GM18519 (cell line): ENCODE measurements around the gene CFAP251.

Experiments
- ATAC-seq: cut with Tn5 transposase; IDR thresholded peaks from one replicate; pipeline ENCODE4 v1.9.1; 2021; ENCODE audit warnings: mild to moderate bottlenecking, moderate library complexity; ENCODE audit not compliant: unreplicated experiment, low FRiP score

The CFAP251 gene

DNA sequence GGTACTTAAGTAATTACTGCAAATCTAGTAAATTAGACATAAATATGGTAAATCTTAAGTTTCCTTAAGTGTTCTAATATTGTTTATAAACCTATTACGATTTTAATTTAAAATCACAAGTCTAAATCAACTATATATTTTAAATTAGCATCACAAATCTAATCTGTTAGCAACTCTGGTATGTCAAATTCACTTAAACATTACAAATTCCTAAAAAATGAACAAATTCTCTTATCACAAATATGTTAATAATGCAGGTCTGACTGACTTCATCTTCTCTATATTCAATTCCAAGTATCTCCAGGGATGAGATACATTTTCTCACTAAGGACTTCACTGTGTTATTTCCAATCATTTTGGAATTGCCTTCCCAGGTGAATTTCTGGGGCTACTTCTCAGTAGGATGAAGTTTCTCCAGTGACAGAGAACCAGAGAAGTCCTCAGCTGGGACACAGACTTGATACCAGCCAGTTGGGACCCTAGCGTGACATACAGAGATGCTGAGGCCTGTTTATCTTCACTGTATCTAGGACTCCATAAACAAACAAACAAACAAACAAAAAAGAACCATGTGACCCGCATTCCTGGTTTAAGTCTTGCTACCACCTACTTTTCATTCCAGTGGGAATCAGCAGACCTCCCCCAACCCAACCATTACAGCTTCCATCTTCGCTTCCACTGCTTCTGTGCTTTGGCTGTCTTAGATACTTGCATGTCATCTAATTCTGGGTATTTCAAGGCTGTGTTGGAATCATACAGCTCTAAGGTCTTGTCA, 21.8 kb downstream of the CFAP251 start:
- no peak for ATAC-seq

DNA sequence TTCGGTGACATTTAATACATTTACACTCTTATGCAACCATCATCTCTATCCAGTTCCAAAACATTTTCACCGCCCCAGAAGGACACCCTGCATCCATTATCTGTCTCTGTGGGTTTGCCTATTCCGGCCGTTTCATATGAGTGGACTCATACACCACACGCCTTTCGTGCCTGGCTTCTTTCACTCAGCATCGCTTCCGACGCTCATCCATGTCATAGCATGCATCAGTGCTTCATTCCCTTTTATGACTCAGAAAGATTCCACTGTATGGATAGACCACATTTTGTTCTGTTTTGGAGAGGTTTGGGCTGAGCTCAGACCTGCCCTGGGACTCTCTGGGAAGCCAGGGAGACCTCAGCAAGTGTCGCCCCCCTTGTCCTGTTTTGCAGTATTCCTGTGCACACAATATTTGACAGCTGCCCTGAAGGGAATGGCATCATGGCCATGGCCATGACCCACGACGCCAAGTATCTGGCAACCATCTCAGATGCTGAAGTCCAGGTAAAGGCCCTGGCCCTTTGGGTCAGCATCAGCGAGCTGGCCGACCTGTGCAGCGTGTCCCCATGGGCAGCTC, 23.8 kb downstream of the CFAP251 start:
- ATAC-seq, result no peak

DNA sequence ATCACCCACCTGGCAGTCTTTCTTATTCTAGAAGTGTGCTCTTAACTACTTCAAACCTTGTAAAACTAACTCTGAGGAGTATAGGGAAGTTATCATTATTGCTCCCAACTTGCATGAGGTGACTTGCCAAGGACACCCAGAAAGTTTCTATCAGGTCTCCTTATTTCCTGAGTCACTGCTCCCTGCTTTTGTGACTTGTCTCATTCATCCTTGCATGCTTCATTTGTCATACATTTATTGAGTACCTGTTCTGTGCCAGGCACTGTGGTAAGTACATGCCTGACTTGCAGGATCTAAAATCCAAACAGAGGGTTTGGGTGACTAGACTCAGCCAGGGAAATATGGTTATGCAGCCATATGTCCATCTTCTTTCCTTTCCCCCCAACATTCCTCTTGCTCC, 25.5 kb downstream of the CFAP251 start:
- ATAC-seq, result no peak

DNA sequence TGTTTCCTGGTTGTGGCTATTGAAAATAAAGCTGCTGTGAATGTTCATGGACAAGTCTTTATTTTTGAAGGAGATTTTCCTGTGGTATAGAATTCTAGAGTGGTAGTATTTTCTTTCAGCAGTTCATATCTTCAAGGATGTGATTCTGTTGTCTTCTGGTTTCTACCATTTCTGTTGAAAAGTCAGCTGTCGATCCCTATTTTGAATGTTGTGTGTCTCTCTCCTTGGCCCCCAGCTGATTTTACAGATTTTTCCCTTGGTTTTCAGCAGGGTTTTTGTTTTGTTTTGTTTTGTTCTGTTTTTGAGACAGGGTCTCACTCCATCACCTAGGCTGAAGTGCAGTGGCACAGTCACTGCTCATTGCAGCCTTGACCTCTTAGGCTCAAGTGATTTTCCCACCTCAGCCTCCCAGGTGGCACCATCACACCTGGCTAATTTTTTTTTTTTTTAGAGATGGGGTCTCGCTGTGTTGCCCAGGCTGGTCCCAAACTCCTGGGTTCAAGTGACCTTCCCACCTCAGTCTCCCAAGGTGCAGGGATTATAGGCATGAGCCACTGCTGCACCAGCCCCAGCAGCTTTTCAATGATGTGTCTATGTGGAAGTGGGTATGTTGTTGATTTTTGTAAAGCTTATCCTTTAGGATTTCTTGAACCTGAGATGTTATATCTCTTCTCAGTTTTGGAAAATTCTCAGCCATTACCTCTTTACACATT, 28.1 kb downstream of the CFAP251 start:
- no peak for ATAC-seq

DNA sequence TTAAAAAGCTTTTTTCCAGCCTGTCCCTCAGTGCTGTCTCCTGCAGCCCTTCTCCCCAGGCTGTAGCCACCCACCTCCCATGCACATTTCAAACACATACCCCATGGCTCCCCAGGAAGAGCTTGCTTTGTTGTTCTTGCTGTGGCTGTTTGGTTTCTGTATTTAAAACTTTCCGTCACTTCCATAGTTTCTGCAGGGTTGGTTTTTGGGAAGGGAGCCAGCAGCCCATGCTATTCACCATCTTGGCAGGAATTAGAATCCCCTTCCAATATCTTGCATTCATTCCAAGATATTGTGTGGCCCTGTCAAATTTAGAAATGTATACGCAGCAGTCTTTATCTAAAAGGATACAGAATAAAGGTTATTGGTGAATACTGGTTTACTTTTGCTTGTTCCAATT, 29.6 kb downstream of the CFAP251 start:
- ATAC-seq, result no peak

DNA sequence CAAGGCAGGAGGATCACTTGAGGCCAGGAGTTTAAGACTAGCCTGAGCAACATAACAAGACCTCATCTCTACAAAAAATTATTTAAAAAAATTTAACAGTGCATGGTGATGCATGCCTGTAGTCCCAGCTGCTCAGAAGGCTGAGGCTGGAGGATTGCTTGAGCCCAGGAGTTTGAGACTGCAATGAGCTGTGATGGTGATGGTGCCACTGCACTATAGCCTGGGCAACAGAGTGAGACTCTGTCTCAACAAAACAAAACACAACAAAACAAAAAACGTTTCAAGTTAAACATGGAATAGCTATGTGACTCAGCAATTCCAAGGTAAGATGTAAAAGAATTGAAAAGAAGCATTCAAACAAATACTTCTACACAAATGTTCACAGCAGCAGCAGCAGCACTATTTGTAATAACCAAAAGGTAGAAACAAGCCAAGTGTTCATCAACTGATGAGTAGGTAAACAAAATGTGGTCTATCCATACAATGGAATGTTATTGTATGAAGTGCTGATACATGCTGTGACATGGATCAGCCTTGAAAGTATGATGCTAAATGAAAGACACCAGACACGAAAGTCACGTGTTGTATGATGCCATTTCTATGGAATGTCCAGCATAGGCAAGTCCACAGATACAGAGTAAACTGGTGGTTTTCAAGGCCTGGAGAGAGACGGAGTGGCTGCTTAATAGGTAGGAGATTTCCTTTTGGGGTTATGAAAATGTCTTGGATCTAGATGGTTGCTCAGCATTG, 31.4 kb downstream of the CFAP251 start:
- ATAC-seq, result no peak

DNA sequence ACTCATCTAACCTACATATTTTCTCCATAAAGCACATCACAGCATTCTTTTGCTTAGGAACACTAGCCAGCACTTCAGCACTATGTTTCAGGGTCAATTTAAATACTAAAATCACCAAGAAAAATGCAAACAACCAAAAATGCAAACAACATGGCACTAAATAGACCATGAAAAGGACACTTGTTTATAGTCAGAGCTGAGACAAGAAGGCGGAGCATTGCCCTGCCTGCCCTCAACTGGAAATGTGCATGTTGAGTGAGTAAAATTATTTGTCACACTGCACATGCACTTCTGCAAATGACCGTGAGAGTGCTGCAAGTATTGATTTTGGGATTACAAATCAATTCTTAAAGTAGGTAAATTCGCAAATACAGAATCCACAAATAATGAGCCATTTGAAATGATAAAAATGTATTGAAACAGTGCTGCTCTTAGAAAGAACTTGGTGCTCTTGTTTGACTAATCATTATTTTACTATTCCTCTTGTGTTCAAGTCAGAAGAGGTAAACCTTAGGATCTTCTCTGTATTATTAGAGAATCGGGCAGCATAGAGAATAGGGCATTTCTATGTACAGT, 34.8 kb downstream of the CFAP251 start:
- ATAC-seq, result no peak

DNA sequence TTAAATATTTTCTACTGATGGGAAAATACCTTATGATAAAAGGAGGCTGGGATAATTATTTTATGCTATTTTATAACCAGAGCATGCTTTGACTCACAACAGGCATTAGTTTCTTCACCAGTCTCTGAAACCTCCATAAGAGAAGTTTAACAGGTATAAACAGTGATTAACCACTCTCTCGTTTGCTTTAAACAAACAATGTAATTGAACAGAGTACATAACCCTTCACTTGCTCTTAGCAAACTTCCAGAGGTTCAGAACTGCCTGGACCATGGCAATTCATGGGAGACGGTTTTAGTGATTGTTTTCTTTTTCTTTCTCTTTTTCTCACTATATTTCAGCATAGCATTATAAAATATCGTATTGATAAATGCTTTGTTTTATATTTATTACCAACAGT, 35.3 kb downstream of the CFAP251 start:
- no peak for ATAC-seq

DNA sequence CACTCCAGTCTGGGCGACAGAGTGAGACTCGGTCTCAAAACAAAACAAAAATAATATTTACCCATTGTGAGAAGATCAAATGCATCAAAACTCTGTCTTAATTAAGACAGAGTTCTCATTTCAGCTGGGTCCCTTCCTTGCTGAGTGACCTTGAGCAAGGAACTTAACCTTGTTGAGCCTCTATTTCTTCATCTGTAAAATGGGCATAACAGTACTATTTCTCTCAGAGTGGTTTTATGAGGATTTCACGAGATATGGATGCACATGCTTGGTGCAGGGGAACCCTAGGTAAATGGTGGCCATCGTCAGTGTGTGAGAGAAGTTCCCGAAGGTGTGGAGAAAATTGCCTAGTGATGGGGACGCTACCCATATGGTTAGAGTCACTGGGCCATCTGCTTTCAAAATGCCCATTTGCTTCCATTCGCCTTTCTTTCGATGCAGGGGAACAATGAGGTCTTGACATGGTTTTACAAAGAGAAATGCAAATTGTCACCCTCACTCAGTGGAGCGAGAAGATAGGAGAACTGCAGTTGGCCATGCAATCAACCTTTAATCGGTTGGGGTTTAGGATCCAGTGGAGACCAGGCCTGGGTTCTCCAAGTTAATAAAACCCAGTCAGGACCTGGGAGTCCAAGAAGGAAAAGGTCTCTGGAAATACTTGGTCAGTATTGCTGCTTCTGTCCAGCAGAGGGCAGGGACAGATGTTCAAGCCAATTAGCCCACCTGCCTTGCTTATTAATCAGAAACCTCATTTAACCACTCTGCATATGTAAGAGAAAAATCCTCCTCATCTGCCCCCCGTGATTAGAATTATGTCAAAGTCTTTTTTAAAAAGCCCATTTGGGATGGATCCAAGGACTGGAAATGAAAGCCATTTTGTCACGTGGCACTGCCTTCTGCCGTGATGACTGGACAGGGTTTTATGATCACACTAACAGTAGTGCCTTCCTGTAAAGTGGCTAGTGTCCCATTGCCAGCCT, 37.2 kb downstream of the CFAP251 start:
- ATAC-seq, result no peak

DNA sequence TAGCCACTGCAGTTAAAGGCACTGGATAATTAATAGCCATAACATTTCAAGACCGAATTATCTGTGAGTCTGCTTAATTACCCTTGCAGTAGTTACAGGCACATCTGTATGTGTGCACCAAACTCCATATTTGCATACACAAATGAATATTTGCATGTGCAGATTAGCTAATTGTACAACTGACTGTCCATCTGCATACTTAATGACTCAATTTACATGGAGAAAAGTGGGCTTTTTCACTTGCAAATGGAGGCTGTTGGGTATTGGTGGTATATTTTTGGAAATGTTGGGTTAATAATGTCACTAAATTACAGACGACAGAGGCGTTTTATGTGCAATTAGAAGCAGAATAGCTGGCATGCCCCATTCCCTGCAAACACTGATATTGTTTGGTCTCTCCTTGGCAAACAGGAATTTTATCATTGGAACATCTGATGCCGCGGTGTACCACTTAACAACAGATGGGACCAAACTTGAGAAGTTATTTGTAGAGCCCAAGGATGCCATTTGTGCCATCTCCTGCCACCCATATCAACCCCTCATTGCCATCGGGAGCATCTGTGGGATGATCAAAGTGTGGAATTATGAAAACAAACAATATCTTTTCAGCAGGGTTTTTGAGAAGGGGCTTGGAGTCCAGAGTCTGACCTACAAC, 39.6 kb downstream of the CFAP251 start:
- ATAC-seq, result no peak

DNA sequence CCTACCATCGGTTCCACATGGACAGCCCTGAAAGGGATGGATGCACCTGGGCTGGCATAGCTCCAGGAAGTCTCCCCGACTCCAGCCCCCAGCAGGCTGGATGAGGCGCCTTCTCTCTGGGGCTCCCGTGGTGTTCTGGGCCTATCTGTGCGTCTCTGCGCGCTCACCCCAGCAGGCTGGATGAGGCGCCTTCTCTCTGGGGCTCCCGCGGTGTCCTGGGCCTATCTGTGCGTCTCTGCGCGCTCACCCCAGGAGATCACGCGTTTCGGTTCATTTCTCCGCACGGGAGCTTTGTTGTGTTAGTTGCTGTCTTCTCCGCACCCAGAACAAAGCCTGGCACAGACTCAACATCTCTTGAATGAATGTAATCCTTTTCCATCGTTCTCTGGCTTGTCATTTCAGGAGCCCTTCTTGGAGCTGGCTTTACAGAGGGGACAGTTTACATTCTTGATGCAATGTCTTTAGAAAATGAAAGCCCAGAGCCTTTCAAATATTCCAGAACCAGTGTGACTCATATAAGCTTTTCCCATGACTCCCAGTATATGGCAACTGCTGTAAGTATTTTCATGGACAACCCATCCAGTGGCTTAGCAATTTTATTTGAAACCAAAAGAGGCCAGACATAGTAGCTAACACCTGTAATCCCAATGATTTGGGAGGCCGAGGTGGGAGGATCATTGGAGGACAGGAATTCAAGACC, 40.3 kb downstream of the CFAP251 start:
- ATAC-seq, result no peak

DNA sequence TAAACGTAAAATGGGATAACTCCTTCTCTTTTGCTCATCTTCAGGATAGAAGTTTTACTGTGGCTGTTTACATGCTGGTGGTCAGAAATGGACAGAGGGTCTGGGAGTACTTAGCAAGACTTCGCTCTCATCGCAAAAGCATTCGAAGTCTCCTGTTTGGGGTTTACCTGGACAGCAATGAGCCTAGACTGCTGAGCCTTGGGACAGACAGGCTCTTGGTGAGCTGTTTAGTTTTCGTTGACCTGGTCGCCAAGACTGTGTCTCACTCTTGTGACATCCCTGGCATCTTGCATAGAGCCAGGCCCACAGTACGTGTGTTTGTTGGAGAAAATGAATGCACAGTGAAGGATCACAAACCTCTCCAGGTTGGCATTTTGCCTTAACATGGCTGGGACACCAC, 42.1 kb downstream of the CFAP251 start:
- ATAC-seq, result no peak

DNA sequence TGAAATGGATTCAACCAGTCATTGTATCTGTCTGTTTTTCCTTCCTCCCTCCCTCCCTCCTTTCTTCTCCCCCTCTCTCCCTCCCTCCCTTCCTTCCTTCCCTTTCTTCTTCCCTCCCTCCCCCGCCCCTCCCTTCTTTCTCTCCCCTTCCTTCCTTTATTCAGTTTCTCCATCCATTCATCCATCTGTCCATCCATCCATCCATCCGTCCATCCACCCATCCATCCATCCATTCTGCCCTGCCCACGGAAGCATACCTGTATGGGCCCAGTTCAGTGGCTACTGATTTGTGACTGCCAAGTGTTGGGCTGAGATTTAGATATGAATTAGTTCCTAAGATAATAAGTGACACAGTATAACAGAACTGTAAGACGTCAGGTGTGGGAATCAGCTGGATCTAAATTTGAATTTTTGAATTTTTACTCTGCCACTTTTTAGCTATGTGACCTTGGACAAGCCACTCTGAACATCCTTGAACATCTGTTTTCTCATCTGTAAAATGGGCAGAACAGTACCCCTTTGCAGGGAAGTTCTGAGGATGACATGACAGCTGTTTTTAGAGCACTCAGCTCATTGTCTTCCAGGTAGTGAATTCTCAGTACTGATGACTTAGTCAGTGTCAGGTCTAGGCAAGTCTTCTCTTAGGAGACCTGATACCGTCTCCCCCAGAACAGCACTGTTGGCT, 42.9 kb downstream of the CFAP251 start:
- no peak for ATAC-seq

DNA sequence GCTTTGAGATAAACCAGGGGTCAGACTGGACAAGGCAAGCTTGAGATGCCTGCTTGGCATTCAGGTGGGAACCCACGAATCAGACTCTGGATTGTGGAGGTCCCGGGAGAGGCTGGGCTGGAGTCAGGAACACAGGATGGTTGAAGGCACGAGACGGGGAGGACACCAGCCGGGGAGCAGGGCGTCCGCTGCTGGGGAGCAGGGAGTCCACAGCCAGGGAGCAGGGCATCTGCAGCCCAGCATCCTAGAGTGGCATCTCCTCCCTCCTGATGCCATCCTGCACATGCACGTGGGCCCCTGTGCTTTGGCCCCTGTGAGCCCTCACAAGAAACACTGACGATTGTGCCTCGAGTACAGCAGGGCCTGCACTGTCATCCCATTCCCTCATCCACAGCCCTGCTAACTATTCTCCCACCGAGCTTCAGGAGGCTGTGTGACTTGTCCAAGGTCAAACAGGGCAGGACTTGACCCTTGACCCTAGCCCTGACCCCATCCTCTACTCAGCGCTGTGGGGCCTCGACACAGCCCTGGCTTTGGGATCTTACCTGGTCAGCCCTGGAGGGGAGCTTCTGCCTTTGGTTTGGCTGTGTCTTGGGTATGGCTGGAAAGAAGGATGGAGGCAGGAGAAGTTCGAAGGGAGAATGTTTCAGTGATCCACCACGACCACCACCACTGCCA, 45.1 kb downstream of the CFAP251 start:
- no peak for ATAC-seq

DNA sequence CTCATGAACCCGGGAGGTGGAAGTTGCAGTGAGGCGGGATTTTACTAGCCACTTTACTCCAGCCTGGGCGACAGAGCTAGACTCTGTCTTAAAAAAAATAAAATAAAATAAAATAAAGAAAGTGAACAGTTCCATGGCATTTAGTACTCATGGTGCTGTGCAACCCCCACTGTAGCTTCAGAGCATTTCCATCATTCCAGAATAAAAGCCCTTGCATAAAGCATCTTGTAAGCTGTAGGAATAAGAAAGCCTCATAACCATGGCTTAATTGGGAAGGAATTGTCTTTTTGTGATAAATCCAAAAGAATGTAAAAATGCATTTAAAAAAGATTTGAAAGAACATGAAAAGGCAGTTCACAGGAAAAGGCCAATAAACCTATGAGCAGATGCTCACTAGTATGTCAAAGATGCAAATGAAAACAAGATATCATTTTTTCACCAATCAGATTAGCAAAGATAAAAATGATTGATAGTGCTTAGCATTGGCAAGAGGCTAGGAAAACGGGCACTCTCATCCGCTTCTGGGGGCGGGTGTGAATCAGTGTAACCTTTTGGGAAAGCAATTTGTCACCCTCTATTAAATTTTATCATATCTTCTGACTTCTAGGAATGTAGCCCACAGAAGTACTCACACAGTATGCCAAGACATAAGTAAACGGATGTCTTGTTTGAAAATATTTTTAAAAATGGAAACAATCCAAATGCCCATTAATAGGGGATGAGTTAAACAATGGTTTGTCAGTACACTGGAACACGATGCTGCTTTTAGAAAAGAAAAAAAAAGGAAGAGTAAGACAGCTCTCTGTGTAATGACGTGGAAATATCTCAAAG, 46.6 kb downstream of the CFAP251 start:
- no peak for ATAC-seq

DNA sequence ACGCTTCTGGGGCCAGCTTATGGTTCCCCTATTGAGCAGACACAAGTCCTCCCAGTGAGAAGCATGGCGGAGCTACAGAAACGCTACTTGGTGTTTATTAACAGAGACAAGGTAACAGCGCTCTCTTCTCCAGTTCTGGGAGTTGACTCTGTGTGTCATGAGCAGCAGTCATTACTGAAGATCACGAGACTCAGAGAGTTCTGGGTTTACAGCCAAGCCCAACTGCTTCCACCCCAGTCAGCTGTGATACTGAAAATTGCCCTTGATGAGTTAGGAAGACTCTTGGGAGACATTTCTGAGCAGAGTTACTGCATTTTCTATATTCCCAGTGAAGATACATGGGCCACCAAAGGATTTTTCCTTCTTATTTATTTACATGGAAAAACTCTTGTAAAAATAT, 48.6 kb downstream of the CFAP251 start:
- no peak for ATAC-seq

DNA sequence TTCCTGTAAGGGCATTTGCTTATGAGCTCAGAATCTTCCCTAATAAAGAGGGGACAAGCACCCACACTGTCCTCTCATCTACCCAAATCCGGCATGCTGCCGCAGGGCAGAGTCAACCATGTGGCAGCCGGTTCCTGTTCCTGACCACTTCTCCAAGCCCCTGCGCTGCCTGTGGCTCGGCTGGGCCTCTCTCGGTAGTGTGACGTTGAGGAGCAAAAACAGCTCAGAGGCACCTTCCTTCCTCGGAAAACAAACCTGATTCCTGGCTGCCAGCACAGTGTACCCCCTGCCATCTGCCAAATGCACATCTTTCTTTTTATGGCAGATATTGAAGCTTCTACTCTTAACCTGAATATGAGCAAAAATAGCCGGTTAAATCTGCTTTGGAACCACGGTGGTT, 50.5 kb downstream of the CFAP251 start:
- ATAC-seq, result no peak
